H1 (cell line): ENCODE measurements around the gene PRICKLE3. TPM values are rescaled to one million over a fixed set of nuclear protein-coding genes. Genes with fewer than 3 reads are reported as not detected.

Source experiments
- CTCF ChIA-PET: fragments of 300-600 bp; sonication (Branson Sonifier 250); formaldehyde crosslinking; loops from one replicate; lab custom pipeline; 2021; ENCODE audit not compliant: partially characterized antibody; lab: Charles Lee
- POLR2A ChIA-PET: fragments of 300-600 bp; sonication (Branson Sonifier 250); formaldehyde crosslinking; loops from one replicate; lab custom pipeline; 2021; ENCODE audit warnings: inconsistent platforms; ENCODE audit not compliant: partially characterized antibody; lab: Charles Lee
- DNase-seq, 2 experiments: peaks; one replicate each; pipeline versions ENCODE4 v3.0.0 to v3.0.0-alpha.2; 2010 to 2022; ENCODE audit warnings: low spot score in 2 of 2, low read depth in 1 of 2, mixed read lengths in 1 of 2
- FAIRE-seq: peaks from 2 replicates; lab custom pipeline; 2011; peaks lifted over from hg19 to GRCh38; lab: Jason Lieb, UNC
- H2AFZ ChIP-seq: 2 replicates; pipeline ENCODE4 v1.8.1; 2012; ENCODE audit warnings: low read length, inconsistent platforms
- H2AK5ac ChIP-seq: 2 replicates; pipeline ENCODE4 v1.6.1; 2013; ENCODE audit warnings: low read depth, low read length
- H2BK120ac ChIP-seq: replicated peaks from 2 replicates; pipeline ENCODE3; 2013; ENCODE audit warnings: low read depth, low read length, inconsistent platforms
- H2BK12ac ChIP-seq: 2 replicates; pipeline ENCODE4 v1.6.1; 2013; ENCODE audit warnings: low read depth, low read length
- H2BK15ac ChIP-seq: 2 replicates; pipeline ENCODE4 v1.6.1; 2013; ENCODE audit warnings: low read length
- H2BK20ac ChIP-seq: 2 replicates; pipeline ENCODE4 v1.6.1; 2013; ENCODE audit warnings: low read length
- H2BK5ac ChIP-seq: 2 replicates; pipeline ENCODE4 v1.6.1; 2013; ENCODE audit warnings: low read depth, low read length
- H3K14ac ChIP-seq: 2 replicates; pipeline ENCODE4 v1.6.1; 2013; ENCODE audit warnings: inconsistent platforms; ENCODE audit not compliant: insufficient read length
- H3K18ac ChIP-seq: 2 replicates; pipeline ENCODE4 v1.6.1; 2013; ENCODE audit warnings: low read length; ENCODE audit errors: extremely low read depth
- H3K23ac ChIP-seq: 2 replicates; pipeline ENCODE4 v1.6.1; 2013; ENCODE audit warnings: inconsistent platforms; ENCODE audit not compliant: insufficient read length
- H3K23me2 ChIP-seq: 2 replicates; pipeline ENCODE4 v1.6.1; 2013; ENCODE audit warnings: low read depth, low read length
- H3K27ac ChIP-seq: 2 replicates; pipeline ENCODE4 v1.6.1; 2011; ENCODE audit warnings: low read depth, low read length, inconsistent platforms
- H3K27me3 ChIP-seq, 4 experiments: replicated peaks in 1 of 4; 1 replicate in 1 of 4; 2 replicates in 3 of 4; pipeline versions ENCODE4 v1.6.1 to v1.8.1; 2011 to 2013; ENCODE audit warnings: low read length in 3 of 4, mild to moderate bottlenecking in 3 of 4, inconsistent platforms in 2 of 4, mixed read lengths in 2 of 4, moderate library complexity in 1 of 4; ENCODE audit not compliant: control insufficient read depth in 3 of 4, insufficient read depth in 3 of 4; ENCODE audit errors: extremely low read depth in 1 of 4
- H3K36me3 ChIP-seq, 4 experiments: 2 replicates each; pipeline versions ENCODE4 v1.6.1 to v1.8.1; 2011 to 2013; ENCODE audit warnings: mild to moderate bottlenecking in 4 of 4, low read length in 3 of 4, moderate library complexity in 2 of 4, control low read depth in 1 of 4, inconsistent platforms in 1 of 4; ENCODE audit not compliant: insufficient read depth in 4 of 4, control insufficient read depth in 2 of 4
- H3K4ac ChIP-seq: replicated peaks from 2 replicates; pipeline ENCODE3; 2013; ENCODE audit warnings: low read length, low read depth, mixed read lengths, inconsistent platforms; ENCODE audit not compliant: insufficient read length
- H3K4me1 ChIP-seq, 4 experiments: replicated peaks in 1 of 4; 1 replicate in 1 of 4; 2 replicates in 3 of 4; pipeline versions ENCODE4 v1.6.1 to v1.8.1; 2011 to 2013; ENCODE audit warnings: low read length in 3 of 4, inconsistent platforms in 2 of 4, mixed read lengths in 1 of 4; ENCODE audit not compliant: insufficient read depth in 4 of 4, control insufficient read depth in 3 of 4
- H3K4me2 ChIP-seq, 2 experiments: 2 replicates each; pipeline versions ENCODE4 v1.6.1 to v1.8.1; 2011 to 2013; ENCODE audit warnings: low read depth in 2 of 2, low read length in 2 of 2, control low read depth in 1 of 2, inconsistent platforms in 1 of 2, mild to moderate bottlenecking in 1 of 2; ENCODE audit not compliant: insufficient read depth in 1 of 2
- H3K4me3 ChIP-seq, 4 experiments: fragments of 200-600, 300-600 bp in 1 of 4; sonication (generic), shearing (Covaris generic), sonication (Bioruptor Twin) in 1 of 4; 2 replicates each; pipeline versions ENCODE4 v1.5.1 to v1.8.1; 2011 to 2016; ENCODE audit warnings: low read length in 4 of 4, low read depth in 3 of 4, control low read depth in 2 of 4, inconsistent platforms in 2 of 4, mild to moderate bottlenecking in 2 of 4, mixed read lengths in 1 of 4, moderate library complexity in 1 of 4; ENCODE audit not compliant: insufficient read depth in 2 of 4; ENCODE audit errors: extremely low read depth in 1 of 4
- H3K56ac ChIP-seq: replicated peaks from 2 replicates; pipeline ENCODE3; 2013; ENCODE audit warnings: low read depth, mild to moderate bottlenecking, mixed read lengths, low read length, inconsistent platforms; ENCODE audit not compliant: insufficient read length
- H3K79me1 ChIP-seq: 2 replicates; pipeline ENCODE4 v1.6.1; 2013; ENCODE audit warnings: low read depth, low read length, control low read depth
- H3K79me2 ChIP-seq, 2 experiments: 2 replicates each; pipeline versions ENCODE4 v1.6.1 to v1.8.1; 2012 to 2013; ENCODE audit warnings: low read length in 2 of 2, mild to moderate bottlenecking in 2 of 2, inconsistent platforms in 1 of 2; ENCODE audit not compliant: insufficient read depth in 2 of 2, control insufficient read depth in 1 of 2
- H3K9ac ChIP-seq, 4 experiments: replicated peaks in 1 of 4; 1 replicate in 1 of 4; 2 replicates in 3 of 4; pipeline versions ENCODE4 v1.6.1 to v1.8.1; 2011 to 2013; ENCODE audit warnings: low read depth in 3 of 4, low read length in 3 of 4, control low read depth in 2 of 4, mild to moderate bottlenecking in 2 of 4, moderate library complexity in 2 of 4, inconsistent platforms in 1 of 4; ENCODE audit errors: extremely low read depth in 1 of 4
- H3K9me3 ChIP-seq, 2 experiments: 2 replicates each; pipeline versions ENCODE4 v1.6.1 to v1.8.1; 2012 to 2013; ENCODE audit warnings: mild to moderate bottlenecking in 2 of 2, moderate library complexity in 2 of 2, control low read depth in 1 of 2, inconsistent platforms in 1 of 2, low read depth in 1 of 2, low read length in 1 of 2, mixed read lengths in 1 of 2; ENCODE audit not compliant: insufficient read depth in 2 of 2
- H4K20me1 ChIP-seq, 2 experiments: replicated peaks in 1 of 2; 2 replicates each; pipeline versions ENCODE3 to v1.8.1; 2011 to 2013; ENCODE audit warnings: inconsistent platforms in 2 of 2, low read length in 2 of 2, mild to moderate bottlenecking in 1 of 2; ENCODE audit not compliant: insufficient read depth in 2 of 2, control insufficient read depth in 1 of 2
- H4K5ac ChIP-seq: 2 replicates; pipeline ENCODE4 v1.6.1; 2013; ENCODE audit warnings: low read length, low read depth, mixed read lengths, inconsistent platforms; ENCODE audit not compliant: insufficient read length
- H4K8ac ChIP-seq: 2 replicates; pipeline ENCODE4 v1.8.0; 2013; ENCODE audit warnings: mild to moderate bottlenecking, moderate library complexity, low read length, inconsistent platforms; ENCODE audit not compliant: insufficient read depth; ENCODE audit errors: extremely low read depth
- H4K91ac ChIP-seq: replicated peaks from 2 replicates; pipeline ENCODE3; 2013; ENCODE audit warnings: low read length, mixed read lengths, inconsistent platforms; ENCODE audit not compliant: insufficient read length
- JUN ChIP-seq: IDR thresholded peaks from 2 replicates; pipeline ENCODE4 v1.6.1; 2011; ENCODE audit warnings: low read depth, mild to moderate bottlenecking, improper control_type of control experiment, low read length
- KDM4A ChIP-seq: IDR thresholded peaks from one replicate; pipeline ENCODE4 v1.7.1; 2012; ENCODE audit warnings: low read depth, mild to moderate bottlenecking, moderate library complexity, low read length, inconsistent platforms; ENCODE audit not compliant: severe bottlenecking
- RNF2 ChIP-seq: fragments of 200-900, 300-1000 bp; sonication (generic); IDR thresholded peaks from 2 replicates; pipeline ENCODE4 v1.7.1; 2016; ENCODE audit warnings: borderline replicate concordance, low read depth, mild to moderate bottlenecking, antibody characterized with exemption, low read length; ENCODE audit not compliant: poor library complexity, severe bottlenecking; ENCODE audit errors: missing control alignments
- SRF ChIP-seq: IDR thresholded peaks from 2 replicates; pipeline ENCODE4 v1.6.1; 2011; ENCODE audit warnings: mild to moderate bottlenecking, low read depth, low read length, moderate library complexity
- TEAD4 ChIP-seq: IDR thresholded peaks from 2 replicates; pipeline ENCODE4 v1.6.1; 2012; ENCODE audit warnings: low read depth, low read length, inconsistent platforms, mixed read lengths
- WGBS, 2 experiments: shearing (Covaris generic) in 1 of 2; methylation state at CpG; one replicate each; pipeline versions ENCODE4 v1.1.6 to v1.1.7; 2013 to 2015; ENCODE audit warnings: low lambda C conversion rate in 2 of 2, mixed read lengths in 2 of 2, inconsistent platforms in 1 of 2, low coverage in 1 of 2, missing lambda C conversion rate in 1 of 2; ENCODE audit not compliant: insufficient replicate concordance in 2 of 2, insufficient coverage in 1 of 2, insufficient read length in 1 of 2; ENCODE audit errors: extremely low coverage in 1 of 2, missing lambda C conversion rate in 1 of 2; 5-methylcytosine and 5-hydroxymethylcytosine counted together
- polyA plus RNA-seq, 7 experiments: library from polyadenylated mRNA; depleted of rRNA in 3 of 7; stranded (reverse) in 5 of 7; unstranded in 2 of 7; fragments of >200 nt in 5 of 7; fragments of 200-250 nt in 2 of 7; gene quantifications; 1 replicate in 5 of 7; 2 replicates in 1 of 7; 4 replicates in 1 of 7; pipeline versions ENCODE4 v1.2.1 to v1.2.3, GENCODE V29; 2011 to 2013; ENCODE audit warnings: missing spikeins in 2 of 7, mixed read lengths in 2 of 7
- total RNA-seq: library from RNA; stranded (reverse); fragmentation: NEBNext Ultra II Directional; extraction: Animal tissue kit (Norgen Biotek cat#: 25700); gene quantifications from 2 replicates; pipeline ENCODE4 v1.2.1, GENCODE V29; 2021

The PRICKLE3 gene
- total and polyA plus RNA-seq, 2 of the 8 experiments (the other 6 are each of a cell fraction or from before 2014, with no cell fraction given), result 9.1 to 10.6 TPM

DNA sequence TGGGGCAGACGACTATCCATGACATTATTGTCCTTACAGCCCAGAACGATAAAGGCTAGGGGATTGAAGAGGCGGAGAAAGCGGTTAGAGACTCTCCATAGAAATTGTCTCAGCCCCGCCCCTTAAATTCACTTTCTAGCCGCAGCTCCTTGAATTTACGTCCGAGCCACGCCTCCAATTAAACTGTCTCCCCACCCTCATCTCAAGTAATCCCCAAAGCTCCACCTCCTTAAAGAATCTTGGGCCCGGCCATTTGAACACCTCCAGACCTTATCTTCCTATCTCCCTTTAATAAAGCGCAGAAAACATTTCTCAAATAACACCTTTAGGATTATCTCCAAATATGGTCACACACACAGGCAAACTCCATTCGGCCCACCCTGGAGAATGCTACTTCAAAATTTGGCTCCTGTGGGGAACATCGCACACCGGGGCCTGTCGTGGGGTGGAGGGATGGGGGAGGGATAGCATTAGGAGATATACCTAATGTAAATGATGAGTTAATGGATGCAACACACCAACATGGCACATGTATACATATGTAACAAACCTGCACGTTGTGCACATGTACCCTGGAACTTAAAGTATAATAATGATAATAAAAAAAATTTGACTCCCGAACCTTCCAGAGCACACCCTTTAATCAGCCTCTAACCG, 30.8 kb downstream of the PRICKLE3 start:
- DNase-seq (peak in 1 of 2 experiments; percentile 51), FAIRE-seq (peak; percentile 62)
- Histone ChIP-seq H4K5ac (no peak overlapping the region), H3K4me2 (peak overlapping the region; percentile 74 to 87), H3K4me1 (peaks cover 0 to 4% (median under 1%) of the 10 kb centered on the region in 4 experiments; a peak in 3 of 7 replicates), H2AFZ (no peak overlapping the region; the same call in 1 of the 2 replicates), H3K56ac (no peak overlapping the region), H3K27ac (no peak overlapping the region), H3K79me2 (no peaks in the 10 kb centered on the region), H3K18ac (no peak overlapping the region), H2BK5ac (no peak overlapping the region), H3K4me3 (peak overlapping the region; percentile 45 to 77 (median 48); a peak in 7 of 8 replicates), H3K4ac (no peak overlapping the region), H3K23ac (no peak overlapping the region), H2BK120ac (no peak overlapping the region), H3K36me3 (no peaks in the 10 kb centered on the region), H3K79me1 (no peaks in the 10 kb centered on the region)
- POLR2A ChIA-PET, result interaction anchor here (1.1 to 2.0 kb wide), 2 partner anchors 11 kb away, joined by 5 to 6 read pairs; no protein-coding TSS in a partner anchor
- 2% methylated on average over 11 of the region's 18 CpGs; no CpG with 5 or more reads in 1 of the 2 experiments for WGBS, 2 experiments
- peak; percentile 10 for TF ChIP-seq KDM4A
- TF ChIP-seq JUN, result no peak
- no peak for TF ChIP-seq RNF2
- TF ChIP-seq TEAD4, result no peak
- peak; percentile 12; the same call in 1 of the 2 replicates for TF ChIP-seq SRF
- TF ChIP-seq, all 59 proteins: peak for 2
- H2BK12ac ChIP-seq, result no peak overlapping the region
- no peak overlapping the region for H2BK20ac ChIP-seq
- H3K9ac ChIP-seq, result no peak overlapping the region
- no peak overlapping the region for H3K14ac ChIP-seq
- no peaks in the 10 kb centered on the region for H4K20me1 ChIP-seq
- H3K9me3 ChIP-seq, result no peaks in the 10 kb centered on the region
- no peak overlapping the region for H2BK15ac ChIP-seq
- CTCF ChIA-PET, result interaction anchor here (0.6 to 3.6 kb wide), 9 partner anchors 12 to 540 kb away, joined by 3 to 22 read pairs (median 3); no protein-coding TSS in a partner anchor
- no peak overlapping the region for H4K91ac ChIP-seq
- H3K23me2 ChIP-seq, result peaks cover 2% of the 10 kb centered on the region; the same call in 1 of the 2 replicates
- H3K27me3 ChIP-seq, result peaks cover 1 to 6% (median 3%) of the 10 kb centered on the region in 4 experiments; a peak in 4 of 7 replicates
- H4K8ac ChIP-seq, result no peak overlapping the region
- no peak overlapping the region for H2AK5ac ChIP-seq
